GM12892 (cell line): ENCODE data around the gene ANO1.

Experiments
- POLR2A ChIP-seq: IDR thresholded peaks from 2 replicates; pipeline ENCODE4 v1.6.1; 2011; ENCODE audit warnings: low read depth, low read length, control low read depth
- POLR2AphosphoS5 ChIP-seq: IDR thresholded peaks from 2 replicates; pipeline ENCODE4 v1.6.1; 2011; ENCODE audit warnings: low read depth, low read length, control low read depth

- TF ChIP-seq POLR2A (no peak), POLR2AphosphoS5 (no peak)
Measured at GRCh38 chr11:70063555-70063954, 14.6 kb upstream of the ANO1 start.
